Activated CD4-positive, alpha-beta T cell treated with anti-CD3 and anti-CD28 coated beads, Interleukin-10, Interleukin-2, amounts not matched to agents 100 ng/mL and 50 ng/mL, durations not matched to agents 16 hours and 8 hours (primary cell): ENCODE data around the gene OCA2.
"Not testable (repeated sequence)": the region's sequence is repeated elsewhere in the genome, so short reads cannot be mapped to it uniquely, and the experiment has no call there.

Experiments used
- DNase-seq: peaks from one replicate; pipeline ENCODE4 v3.0.0-alpha.2; 2020

The OCA2 gene

GRCh38 chr15:27797765-27798164 is 301.4 kb downstream of the OCA2 start:
- DNase-seq: no peak

DNA sequence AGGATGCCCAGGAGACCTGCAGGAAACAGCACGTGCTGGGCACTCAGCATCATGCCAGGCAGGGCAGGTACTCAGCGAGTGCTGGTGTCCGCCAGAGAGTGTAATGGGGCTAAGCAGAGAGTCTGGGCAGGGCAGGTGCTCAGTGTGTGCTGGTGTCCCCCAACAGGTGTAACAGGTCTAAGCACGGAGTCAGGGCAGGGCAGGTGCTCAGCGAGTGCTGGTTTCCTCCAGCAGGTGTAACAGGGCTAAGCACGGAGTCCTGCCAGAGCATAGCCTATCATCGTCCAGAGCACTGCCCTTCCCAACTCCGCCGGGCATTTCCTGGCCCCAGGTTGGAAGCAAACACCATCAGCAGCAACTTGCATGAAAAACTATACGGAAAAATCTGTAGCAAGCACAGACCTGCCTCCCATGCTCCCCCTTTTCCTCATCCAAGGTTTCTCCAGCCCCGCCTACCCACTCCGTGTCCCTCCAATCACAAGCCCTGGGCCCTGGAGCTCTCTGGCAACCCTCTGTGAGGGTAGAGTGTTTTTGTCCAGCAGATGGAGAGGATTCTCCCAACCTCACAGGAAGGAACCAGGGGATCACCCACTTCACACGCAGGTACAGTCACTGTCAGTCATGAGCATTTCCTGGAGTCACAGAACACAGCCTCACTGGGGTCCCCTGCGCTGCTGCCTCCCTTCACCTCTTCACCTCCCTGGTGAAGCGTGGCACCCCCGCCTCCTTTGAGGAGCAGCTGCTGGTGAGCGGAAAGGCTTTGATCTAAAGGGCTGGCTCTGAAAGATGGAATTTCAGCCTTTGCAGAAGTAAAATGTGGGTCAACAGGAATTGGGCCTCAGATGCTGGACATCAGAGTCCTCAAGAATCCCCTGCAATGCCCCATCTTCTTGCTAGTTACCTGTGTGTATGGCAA is 302.5 kb downstream of the OCA2 start:
- no peak for DNase-seq

- DNase-seq: no peak
Measured at GRCh38 chr15:27792756-27793264, 306.3 kb downstream of the OCA2 start.

- DNase-seq: no peak
Measured at GRCh38 chr15:27790270-27790669, 308.8 kb downstream of the OCA2 start.

- DNase-seq: no peak
Measured at GRCh38 chr15:27787931-27788330, 311.2 kb downstream of the OCA2 start.

- no peak for DNase-seq
Measured at GRCh38 chr15:27784107-27784506, 315.0 kb downstream of the OCA2 start.

DNA sequence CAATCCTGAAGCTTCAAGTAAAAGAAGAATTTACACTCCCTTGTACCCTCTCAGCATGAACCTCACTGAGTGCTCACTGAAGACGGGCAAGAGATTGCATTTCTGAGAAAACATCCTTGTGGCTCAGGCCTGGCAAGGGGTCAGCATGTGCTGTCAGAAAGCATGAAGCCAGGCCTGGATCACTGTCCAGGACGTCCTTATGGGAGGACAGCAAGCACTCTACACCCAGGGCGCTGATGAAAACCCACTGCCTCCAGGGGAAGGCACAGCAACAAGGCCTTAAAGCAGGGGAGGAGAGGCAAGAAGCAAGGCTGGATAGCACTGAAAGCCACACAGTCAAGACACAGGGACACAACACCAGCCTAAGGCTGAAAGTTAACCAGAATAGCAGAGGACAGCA is 315.4 kb downstream of the OCA2 start:
- no peak for DNase-seq

DNA sequence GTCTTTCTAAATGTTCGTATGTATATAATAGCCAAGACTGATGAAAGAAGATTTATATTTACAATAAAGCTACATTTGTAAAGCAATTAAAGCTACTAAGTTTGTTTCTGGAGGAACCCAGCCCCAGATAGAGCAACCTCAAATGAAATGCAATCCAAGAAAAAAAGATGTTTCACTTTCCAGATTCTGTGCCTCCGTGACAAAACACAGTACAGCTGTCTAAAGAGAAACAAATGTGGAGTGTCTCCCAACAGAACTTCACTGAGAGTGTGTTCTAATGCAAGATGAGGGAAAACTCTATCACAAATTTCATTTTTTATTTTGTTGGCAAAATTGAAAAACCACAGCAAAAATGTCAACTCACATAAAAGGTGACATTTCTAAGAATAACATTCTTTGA is 317.0 kb downstream of the OCA2 start:
- DNase-seq: no peak

DNA sequence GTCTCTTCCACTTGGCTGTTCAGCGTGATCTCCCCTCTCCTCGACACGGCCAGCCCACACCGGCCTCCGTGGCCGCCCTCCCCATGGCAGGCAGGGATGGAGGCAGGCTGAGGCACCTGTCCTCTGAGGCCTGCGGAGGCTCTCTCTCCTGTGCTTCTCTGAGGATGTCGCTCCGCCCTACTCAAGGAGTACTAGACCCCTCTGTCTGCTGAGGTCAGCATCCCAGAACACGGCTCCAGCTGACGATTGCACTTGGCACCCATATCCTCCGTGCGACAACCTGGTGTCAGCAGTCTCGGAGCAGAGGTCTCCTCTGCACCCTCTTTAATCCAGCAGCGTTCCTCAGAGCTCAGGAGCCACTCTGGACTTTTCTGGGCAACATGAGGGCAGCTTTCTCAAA is 322.6 kb downstream of the OCA2 start:
- no peak for DNase-seq

DNA sequence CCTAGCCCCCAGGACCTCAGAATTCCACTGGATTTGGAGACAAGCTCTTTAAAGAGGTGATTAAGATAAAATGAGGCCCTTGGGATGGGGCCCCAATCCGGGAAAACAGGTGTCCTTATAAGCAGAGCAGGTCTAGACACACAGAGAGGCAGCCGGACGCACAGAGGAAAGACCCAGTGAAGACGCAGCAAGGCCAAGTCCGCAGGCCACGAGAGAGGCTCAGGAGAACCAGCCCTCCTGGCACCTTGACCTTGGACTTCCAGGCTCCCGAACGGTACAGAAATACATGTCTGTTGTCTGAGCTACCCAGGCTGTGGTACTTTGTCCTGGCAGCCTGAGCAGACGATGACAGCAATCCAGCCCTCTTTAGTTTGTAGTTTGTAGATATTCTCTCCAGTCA is 324.5 kb downstream of the OCA2 start:
- DNase-seq: no peak

DNA sequence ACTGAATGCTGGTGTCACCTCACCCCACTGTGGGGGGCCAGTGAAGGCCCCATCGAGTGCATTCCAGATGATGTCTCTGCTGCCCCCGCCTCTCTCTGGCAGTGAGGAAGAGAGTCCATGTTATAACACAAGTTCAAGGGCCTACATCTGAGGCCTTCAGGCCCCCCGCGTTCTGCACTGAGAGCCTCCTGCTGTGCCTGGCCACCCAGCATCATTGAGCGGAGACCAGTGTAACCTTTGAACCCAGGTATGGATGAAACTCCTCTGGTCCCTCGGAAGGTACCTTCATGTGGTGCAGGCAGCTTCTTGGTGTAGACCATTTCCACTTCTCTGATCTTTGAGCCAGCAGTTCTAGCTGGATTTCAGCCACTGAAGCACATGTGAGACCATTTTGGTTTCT is 324.9 kb downstream of the OCA2 start:
- DNase-seq: no peak

GRCh38 chr15:27771892-27772291 is 327.2 kb downstream of the OCA2 start:
- DNase-seq: no peak

- DNase-seq: no peak
Measured at GRCh38 chr15:27770769-27771554, 328.2 kb downstream of the OCA2 start.

- no peak for DNase-seq
Measured at GRCh38 chr15:27770086-27770607, 329.0 kb downstream of the OCA2 start.

DNA sequence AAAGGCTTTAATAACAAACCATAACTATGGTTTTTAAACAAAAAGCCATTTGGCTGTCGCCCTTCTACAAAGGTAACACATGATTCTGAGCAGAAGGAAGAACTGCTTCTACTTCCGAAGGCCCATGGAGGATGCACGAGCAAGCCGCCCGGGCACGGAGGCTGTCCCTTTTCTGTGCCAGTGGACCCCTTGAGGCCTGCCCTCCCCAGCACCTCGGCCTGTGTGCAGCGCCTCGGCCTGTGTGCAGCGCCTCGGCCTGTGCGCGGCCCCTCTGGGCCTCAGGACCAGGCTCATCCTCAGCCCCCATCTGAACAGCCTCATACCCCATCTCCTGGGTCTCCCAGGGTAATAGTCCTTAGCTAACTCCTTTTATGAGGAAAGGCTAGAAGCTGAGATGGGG is 329.5 kb downstream of the OCA2 start:
- DNase-seq: no peak

DNA sequence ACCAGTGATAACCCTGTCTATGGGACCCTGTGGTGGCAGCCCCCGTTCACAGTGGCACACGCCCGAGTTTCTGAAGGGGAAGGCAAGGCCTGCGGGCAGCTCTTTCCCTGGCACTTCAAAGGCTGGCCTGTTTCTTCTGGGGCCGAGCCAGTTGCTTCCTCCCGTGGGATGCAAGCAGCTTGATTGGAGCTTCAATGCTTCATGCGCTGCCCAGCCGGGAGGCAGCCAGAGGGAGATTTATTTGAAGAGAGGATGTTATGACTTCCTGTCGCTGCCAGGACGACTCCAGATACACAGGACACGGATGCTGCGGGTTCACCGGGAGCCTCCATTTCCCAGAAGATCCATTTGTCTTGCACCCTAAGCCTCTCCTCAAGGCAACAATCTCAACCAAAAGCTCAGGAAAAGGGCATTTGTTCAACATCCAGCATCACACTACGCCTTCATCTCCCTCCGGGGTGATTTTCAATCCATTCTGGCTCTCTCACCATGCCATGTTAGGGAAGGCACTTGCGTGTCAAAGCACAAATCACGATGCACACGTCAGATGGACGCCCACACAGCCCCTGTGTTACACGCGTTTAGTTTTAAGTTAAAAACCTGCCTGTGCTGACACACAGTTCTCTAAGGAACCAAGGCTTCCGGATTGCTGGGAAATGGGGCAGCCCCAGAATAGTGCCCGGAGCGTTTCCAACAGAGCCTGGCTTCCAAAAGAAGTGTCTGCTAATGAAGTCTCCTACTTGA is 330.2 kb downstream of the OCA2 start:
- DNase-seq: no peak

DNA sequence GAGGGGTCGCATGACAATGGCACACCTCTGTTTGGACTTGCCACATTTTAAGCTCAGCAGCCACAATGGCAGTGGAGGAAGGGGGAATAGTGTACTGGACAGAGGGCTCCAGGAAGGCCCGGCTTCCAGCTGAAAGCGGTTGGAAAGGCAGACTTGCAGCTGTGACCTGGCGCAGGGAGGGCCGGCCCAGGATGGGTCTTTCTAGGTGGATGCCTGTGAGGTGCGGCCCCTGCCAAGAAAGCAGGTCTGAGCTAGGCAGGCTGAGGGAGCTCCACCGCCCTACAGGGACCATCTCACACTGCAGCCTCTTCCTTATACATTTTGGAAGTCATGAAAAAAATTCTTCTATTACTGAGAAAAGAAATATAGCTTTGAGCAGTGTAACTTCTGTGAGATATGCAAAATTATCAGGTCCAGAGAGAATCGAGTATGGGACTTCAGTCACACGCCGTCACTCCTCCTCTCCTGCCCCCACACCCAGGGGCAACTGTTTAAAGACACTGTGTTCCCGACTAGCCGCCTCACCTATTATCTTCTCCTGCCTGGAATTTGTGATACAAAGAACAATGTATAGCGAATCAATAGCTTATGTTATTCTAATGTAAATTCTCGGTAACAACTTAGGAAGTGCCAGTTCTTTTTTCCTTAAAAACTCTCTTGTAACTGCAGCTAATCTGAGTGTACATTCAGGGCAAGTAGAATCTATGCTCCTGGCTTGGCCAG is 331.0 kb downstream of the OCA2 start:
- no peak for DNase-seq

GRCh38 chr15:27767430-27767829 is 331.7 kb downstream of the OCA2 start:
- not testable (repeated sequence) for DNase-seq

- no peak for DNase-seq
Measured at GRCh38 chr15:27764339-27764738, 334.8 kb downstream of the OCA2 start.

DNA sequence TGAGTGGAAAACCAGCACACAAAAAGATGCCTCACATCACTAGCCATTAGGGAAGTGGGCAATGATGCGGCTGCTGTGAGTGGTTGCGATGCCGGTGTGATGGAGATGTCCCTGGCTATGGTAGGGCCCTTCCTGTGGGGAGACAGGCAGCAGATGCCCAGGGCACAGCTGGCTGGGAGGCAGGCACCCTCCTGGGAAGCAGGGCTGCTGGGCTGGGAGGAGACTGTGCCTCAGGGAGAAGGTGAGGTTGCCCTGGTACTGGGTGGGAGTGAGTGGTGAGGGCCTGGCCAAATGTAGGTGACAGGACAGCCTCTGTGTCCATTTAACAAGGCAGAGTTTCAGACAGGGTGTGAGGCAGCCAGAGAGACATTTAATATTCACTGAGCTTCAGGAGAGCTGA is 335.6 kb downstream of the OCA2 start:
- no peak for DNase-seq

DNA sequence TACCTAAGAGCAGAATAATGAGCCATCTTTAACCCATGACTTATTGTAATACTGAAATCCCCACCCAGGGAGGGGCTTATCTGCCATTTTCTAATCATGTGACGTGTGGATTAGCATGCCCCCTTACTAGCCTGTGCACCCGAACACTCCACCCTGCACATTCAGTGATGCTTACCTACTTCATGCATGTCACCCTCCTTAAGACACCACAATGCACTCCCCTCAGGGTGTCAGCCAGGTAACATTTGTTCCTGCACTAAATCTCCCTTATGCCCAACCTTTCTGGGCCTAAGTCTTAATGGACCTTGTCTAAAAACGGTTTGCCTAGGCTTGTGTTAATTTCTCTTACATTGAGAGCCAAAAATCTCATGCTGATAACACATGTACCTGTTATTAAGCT is 336.6 kb downstream of the OCA2 start:
- no peak for DNase-seq

DNA sequence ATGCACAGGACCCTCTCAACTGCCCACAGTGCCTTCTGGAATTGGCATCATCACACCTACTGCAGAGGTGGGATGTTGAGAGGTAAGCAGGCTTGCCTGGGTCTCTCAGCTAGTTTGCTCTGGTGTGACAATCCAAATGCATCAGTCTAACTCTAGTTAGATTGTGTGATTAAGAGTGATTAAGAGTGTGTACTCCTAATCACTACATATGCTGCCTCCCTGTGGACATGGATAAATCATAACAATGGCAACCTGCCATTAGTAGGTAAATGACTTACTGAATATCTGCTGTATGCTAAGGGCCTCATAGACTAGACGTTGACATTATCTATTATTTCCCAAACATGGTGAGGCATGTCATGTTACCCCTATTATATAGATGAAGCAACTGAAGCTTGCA is 342.1 kb downstream of the OCA2 start:
- DNase-seq: no peak
